K562 (cell line): Measurements from ENCODE around the gene LY6G6C. TPM values are rescaled to one million over a fixed set of nuclear protein-coding genes. Genes with fewer than 3 reads are reported as not detected.

Source experiments
- ATAC-seq: fragments of 200-7000 bp; cut with Tn5 transposase; 3 replicates; pipeline ENCODE4 v1.9.1; 2020; ENCODE audit warnings: moderate library complexity
- BruUV-seq: library from RNA; stranded (reverse); fragments of 400-500 nt; replicated peaks from 2 replicates; lab custom pipeline; 2021; lab: Mats Ljungman, UMichigan
- CTCF ChIA-PET: fragments of 300-600 bp; formaldehyde crosslinking; extraction: SDS; loops from one replicate; lab custom pipeline; 2021; ENCODE audit warnings: low intra/inter-chr PET ratio; lab: Yijun Ruan, JAX
- POLR2A ChIA-PET: fragments of 300-600, 350-650 bp; sonication (Branson Sonifier 250); formaldehyde crosslinking; extraction: SDS; loops from one replicate; lab custom pipeline; 2021; ENCODE audit warnings: antibody characterized with exemption, inconsistent platforms; lab: Yijun Ruan, JAX
- DNase-seq, 4 experiments: peaks; one replicate each; pipeline versions ENCODE4 v3.0.0 to v3.0.0-alpha.2; 2011 to 2018; ENCODE audit warnings: low spot score in 3 of 4, mixed read lengths in 3 of 4; ENCODE audit errors: extremely low read depth in 1 of 4
- FAIRE-seq: peaks from 2 replicates; lab custom pipeline; 2011; peaks lifted over from hg19 to GRCh38; lab: Jason Lieb, UNC
- H2AFZ ChIP-seq: 2 replicates; pipeline ENCODE4 v1.6.0; 2011; ENCODE audit warnings: low read depth, low read length, control low read depth, inconsistent platforms
- H3K27ac ChIP-seq: fragments of 200-600 bp; 3 replicates; pipeline ENCODE4 v1.8.0; 2011; ENCODE audit warnings: low read depth, mild to moderate bottlenecking, control low read depth, inconsistent platforms, low read length, moderate library complexity, mixed read lengths; ENCODE audit errors: extremely low read depth
- H3K27me3 ChIP-seq, 2 experiments: fragments of 300-600 bp in 1 of 2; 2 replicates in 1 of 2; 3 replicates in 1 of 2; pipeline versions ENCODE4 v1.6.0 to v1.8.0; 2011; ENCODE audit warnings: inconsistent platforms in 2 of 2, low read length in 2 of 2, mild to moderate bottlenecking in 1 of 2, mixed read lengths in 1 of 2, moderate library complexity in 1 of 2; ENCODE audit not compliant: control insufficient read depth in 2 of 2, insufficient read depth in 2 of 2
- H3K36me3 ChIP-seq: fragments of 300-600 bp; 3 replicates; pipeline ENCODE4 v1.8.0; 2011; ENCODE audit warnings: mild to moderate bottlenecking, low read length, inconsistent platforms; ENCODE audit not compliant: control insufficient read depth, insufficient read depth
- H3K4me1 ChIP-seq, 2 experiments: fragments of 200-600 bp in 1 of 2; replicated peaks in 1 of 2; 2 replicates in 1 of 2; 3 replicates in 1 of 2; pipeline versions ENCODE4 v1.5.1 to v1.8.0; 2011; ENCODE audit warnings: inconsistent platforms in 2 of 2, low read length in 2 of 2, mild to moderate bottlenecking in 1 of 2, mixed read lengths in 1 of 2, moderate library complexity in 1 of 2; ENCODE audit not compliant: control insufficient read depth in 2 of 2, insufficient read depth in 2 of 2
- H3K4me2 ChIP-seq: 2 replicates; pipeline ENCODE4 v1.6.1; 2011; ENCODE audit warnings: low read length, control low read depth, inconsistent platforms, mixed read lengths; ENCODE audit not compliant: insufficient read depth
- H3K4me3 ChIP-seq: fragments of 200-600 bp; sonication (generic), shearing (Covaris generic); 2 replicates; pipeline ENCODE4 v1.5.1; 2016; ENCODE audit warnings: control low read depth, inconsistent platforms
- H3K79me2 ChIP-seq: fragments of 200-600 bp; 3 replicates; pipeline ENCODE4 v1.8.0; 2011; ENCODE audit warnings: low read length, inconsistent platforms; ENCODE audit not compliant: control insufficient read depth, insufficient read depth
- H3K9ac ChIP-seq, 2 experiments: 2 replicates each; pipeline versions ENCODE4 v1.6.0 to v1.6.1; 2011; ENCODE audit warnings: low read depth in 2 of 2, low read length in 2 of 2, control low read depth in 1 of 2, inconsistent platforms in 1 of 2, mild to moderate bottlenecking in 1 of 2, mixed read lengths in 1 of 2; ENCODE audit not compliant: insufficient read depth in 1 of 2
- H3K9me1 ChIP-seq: one replicate; pipeline ENCODE4 v1.6.0; 2011; ENCODE audit warnings: inconsistent platforms, mild to moderate bottlenecking, low read length, moderate library complexity; ENCODE audit not compliant: control insufficient read depth, insufficient read depth
- H3K9me3 ChIP-seq: replicated peaks from 2 replicates; pipeline ENCODE4 v1.5.1; 2011; ENCODE audit warnings: low read depth, low read length, inconsistent platforms; ENCODE audit not compliant: control insufficient read depth, insufficient read depth
- H4K20me1 ChIP-seq: replicated peaks from 2 replicates; pipeline ENCODE4 v1.6.1; 2011; ENCODE audit warnings: low read length, inconsistent platforms, mixed read lengths; ENCODE audit not compliant: control insufficient read depth, insufficient read depth
- KAT8 ChIP-seq: fragments of 450-650 bp; IDR thresholded peaks from 2 replicates; pipeline ENCODE4 v1.6.1; 2016; ENCODE audit warnings: low read depth, mild to moderate bottlenecking
- RBM22 ChIP-seq: fragments of 200-400 bp; formaldehyde crosslinking; IDR thresholded peaks from 2 replicates; pipeline ENCODE4 v1.6.1; 2018; ENCODE audit warnings: low read length, low read depth; ENCODE audit not compliant: poor library complexity, severe bottlenecking
- U2AF2 ChIP-seq: fragments of 200-400 bp; formaldehyde crosslinking; optimal IDR thresholded peaks from 2 replicates; pipeline ENCODE3; 2017; ENCODE audit warnings: low read depth, mild to moderate bottlenecking, low read length
- ZNF274 ChIP-seq: IDR thresholded peaks from 2 replicates; pipeline ENCODE4 v1.6.1; 2011; ENCODE audit warnings: low read depth, mild to moderate bottlenecking, low read length, moderate library complexity, borderline replicate concordance
- ZNF561 ChIP-seq: fragments of 450-650 bp; formaldehyde crosslinking; conservative IDR thresholded peaks from 2 replicates; pipeline ENCODE4 v1.4.0; 2020; ENCODE audit warnings: mild to moderate bottlenecking, moderate library complexity
- ZNF668 ChIP-seq: fragments of 250-450 bp; sonication (Bioruptor Pico); IDR thresholded peaks from 2 replicates; pipeline ENCODE4 v1.8.0; 2022; ENCODE audit warnings: mild to moderate bottlenecking, inconsistent platforms
- ZNF707 ChIP-seq: fragments of 250-450 bp; sonication (Bioruptor Pico); conservative IDR thresholded peaks from 2 replicates; pipeline ENCODE4 v1.8.0; 2022; ENCODE audit warnings: inconsistent platforms, mild to moderate bottlenecking, moderate library complexity
- WGBS: fragments of 100-300 bp; shearing (Covaris generic); methylation state at CpG from one replicate; pipeline ENCODE4 v1.1.6; 2016; ENCODE audit warnings: low coverage, mixed read lengths; ENCODE audit not compliant: insufficient coverage; ENCODE audit errors: missing lambda C conversion rate; 5-methylcytosine and 5-hydroxymethylcytosine counted together
- in situ Hi-C: fragments of 300-500 bp; cut with MboI; formaldehyde crosslinking; loops from 4 replicates; pipeline ENCODE4 v1.15.0; 2018; ENCODE audit warnings: inconsistent platforms, mixed read lengths
- intact Hi-C: fragments of 100-400 bp; cut with micrococcal nuclease; formaldehyde crosslinking; loops from 2 replicates; pipeline ENCODE4 v1.14.2; 2022
- polyA plus RNA-seq, 8 experiments: library from polyadenylated mRNA; depleted of rRNA in 4 of 8; stranded (reverse) in 5 of 8; unstranded in 3 of 8; fragments of >200 nt; fragmentation: Nextera tagmentation in 2 of 8; fragmentation: Illumina TruSeq in 1 of 8; extraction: Ambion mirVana in 2 of 8; extraction: Trizol in 1 of 8; gene quantifications; 2 replicates each; pipeline versions ENCODE4 v1.2.1 to v1.2.3, GENCODE V29; 2011 to 2014; ENCODE audit warnings: inconsistent platforms in 1 of 8, missing spikeins in 1 of 8
- total RNA-seq, 7 experiments: library from RNA; depleted of rRNA in 6 of 7; stranded (reverse); fragments of >200 nt in 6 of 7; fragmentation: Illumina TruSeq in 2 of 7; extraction: Trizol in 2 of 7; gene quantifications; 2 replicates each; pipeline versions ENCODE4 v1.2.1 to v1.2.3, GENCODE V29; 2011 to 2021; ENCODE audit warnings: low replicate concordance in 1 of 7
- TF ChIP-seq, protein P1 (sequence below): fragments of 250-450 bp; sonication (Bioruptor Pico); IDR thresholded peaks from 2 replicates; pipeline ENCODE4 v1.5.0; 2022; ENCODE audit warnings: mild to moderate bottlenecking
- TF ChIP-seq, protein P2 (sequence below): sonication (generic); formaldehyde crosslinking; IDR thresholded peaks from 2 replicates; pipeline ENCODE4 v1.8.0; 2022; ENCODE audit warnings: mild to moderate bottlenecking, missing genetic modification reagents
- TF ChIP-seq, protein P3 (sequence below): sonication (generic); formaldehyde crosslinking; IDR thresholded peaks from 2 replicates; pipeline ENCODE4 v1.8.0; 2023; ENCODE audit warnings: mild to moderate bottlenecking, missing genetic modification reagents

The LY6G6C gene
- total and polyA plus RNA-seq, 9 of the 15 experiments (the other 6 are each of a cell fraction or from before 2014, with no cell fraction given) = 0.06 to 0.20 TPM; not detected in 7

DNA sequence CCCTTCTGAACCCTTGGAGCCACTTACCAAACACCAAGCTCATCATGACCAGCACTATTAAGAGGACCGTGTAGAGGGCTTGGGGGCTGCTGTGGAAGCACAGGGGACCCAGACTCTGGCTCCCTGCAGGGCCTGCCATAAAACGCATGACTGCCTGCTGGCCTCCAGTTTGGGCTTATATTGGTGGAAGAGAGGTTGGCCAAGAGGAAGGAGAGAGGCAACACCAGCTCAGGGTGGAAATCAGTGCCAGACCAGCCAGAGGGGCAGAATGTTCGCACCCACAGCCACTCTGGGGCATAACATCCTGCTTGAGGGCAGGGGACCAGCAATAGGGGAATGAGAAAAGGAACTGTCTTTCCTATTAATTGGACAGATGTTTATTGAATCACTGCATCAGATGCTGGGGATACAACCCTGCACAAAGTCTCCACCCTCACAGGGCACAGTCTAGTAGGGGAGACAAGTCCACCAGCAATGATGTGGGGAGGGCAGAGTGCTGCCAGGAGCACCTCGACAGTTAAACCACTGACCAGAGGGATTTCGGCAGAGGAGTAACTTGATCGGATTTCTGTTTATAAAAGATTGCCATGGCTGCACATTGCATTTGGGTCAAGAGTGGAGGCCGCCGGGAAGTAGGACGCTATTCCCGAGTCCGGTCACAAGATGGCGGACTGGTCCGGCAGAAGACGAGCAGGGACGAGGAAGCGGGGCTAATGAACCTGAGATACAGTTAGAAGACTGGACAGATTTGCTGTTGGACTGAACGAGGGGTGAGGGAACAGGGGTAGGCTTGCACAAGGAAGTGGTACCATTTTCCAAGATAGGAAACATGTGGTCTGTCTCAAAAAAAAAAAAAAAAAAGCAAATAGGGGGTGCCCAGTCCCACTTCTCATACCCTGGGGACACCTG lies 41.1 kb downstream of the LY6G6C start, which contains the start of gene LY6G5C:
LY6G5C (minus strand) TSS at position 842 of the 909 bp plus-strand sequence; CDS start at position 148, 694 bp downstream.
- Histone ChIP-seq H3K79me2 (no peaks in the 10 kb centered on the region), H3K9me3 (no peaks in the 10 kb centered on the region), H3K36me3 (peaks cover 6% of the 10 kb centered on the region; the same call in 1 of the 3 replicates), H3K9me1 (no peaks in the 10 kb centered on the region), H3K4me3 (no peak within 1 kb of the TSS), H4K20me1 (no peaks in the 10 kb centered on the region), H3K4me1 (peaks cover 9 to 24% of the 10 kb centered on the region in 2 experiments), H3K27me3 (no peaks in the 10 kb centered on the region), H3K27ac (no peak within 1 kb of the TSS), H2AFZ (peak within 1 kb of the TSS; percentile 66), H3K9ac (peak within 1 kb of the TSS in 1 of 2 experiments; percentile 1; a peak in 1 of 4 replicates), H3K4me2 (peak within 1 kb of the TSS; percentile 22; the same call in 1 of the 2 replicates)
- CTCF ChIA-PET = interaction anchor here (0.5 to 3.0 kb wide), 14 partner anchors 38 to 1139 kb away, joined by 3 to 35 read pairs (median 4); partner anchors contain the start of genes DDAH2 and NEU1
- POLR2A ChIA-PET = interaction anchor here (0.8 to 3.6 kb wide), 7 partner anchors 9 to 147 kb away, joined by 3 to 30 read pairs (median 4); partner anchors contain the start of genes GPANK1, HSPA1B and VWA7
- WGBS = 9% methylated on average over 17 of the region's 17 CpGs
- peak; percentile 82 to 94 (median 88) for DNase-seq
- in situ Hi-C loops (no loop called here), intact Hi-C loops (loop anchor here (1.0 to 2.0 kb wide), 6 partner anchors 49 to 182 kb away; partner anchors contain the start of genes ATP6V1G2, DDAH2, NEU1 and NFKBIL1)
- no TSS peak for BruUV-seq
- FAIRE-seq = peak; percentile 93
- ATAC-seq = peak; percentile 88
- TF ChIP-seq, protein P1, sequence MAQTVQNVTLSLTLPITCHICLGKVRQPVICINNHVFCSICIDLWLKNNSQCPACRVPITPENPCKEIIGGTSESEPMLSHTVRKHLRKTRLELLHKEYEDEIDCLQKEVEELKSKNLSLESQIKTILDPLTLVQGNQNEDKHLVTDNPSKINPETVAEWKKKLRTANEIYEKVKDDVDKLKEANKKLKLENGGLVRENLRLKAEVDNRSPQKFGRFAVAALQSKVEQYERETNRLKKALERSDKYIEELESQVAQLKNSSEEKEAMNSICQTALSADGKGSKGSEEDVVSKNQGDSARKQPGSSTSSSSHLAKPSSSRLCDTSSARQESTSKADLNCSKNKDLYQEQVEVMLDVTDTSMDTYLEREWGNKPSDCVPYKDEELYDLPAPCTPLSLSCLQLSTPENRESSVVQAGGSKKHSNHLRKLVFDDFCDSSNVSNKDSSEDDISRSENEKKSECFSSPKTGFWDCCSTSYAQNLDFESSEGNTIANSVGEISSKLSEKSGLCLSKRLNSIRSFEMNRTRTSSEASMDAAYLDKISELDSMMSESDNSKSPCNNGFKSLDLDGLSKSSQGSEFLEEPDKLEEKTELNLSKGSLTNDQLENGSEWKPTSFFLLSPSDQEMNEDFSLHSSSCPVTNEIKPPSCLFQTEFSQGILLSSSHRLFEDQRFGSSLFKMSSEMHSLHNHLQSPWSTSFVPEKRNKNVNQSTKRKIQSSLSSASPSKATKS = no peak
- TF ChIP-seq ZNF668 (CRISPR knock-in tag) (no peak), ZNF274 (no peak), ZNF561 (CRISPR knock-in tag) (no peak), KAT8 (no peak), RBM22 (no peak), U2AF2 (no peak), ZNF707 (no peak)
- TF ChIP-seq, protein P2, sequence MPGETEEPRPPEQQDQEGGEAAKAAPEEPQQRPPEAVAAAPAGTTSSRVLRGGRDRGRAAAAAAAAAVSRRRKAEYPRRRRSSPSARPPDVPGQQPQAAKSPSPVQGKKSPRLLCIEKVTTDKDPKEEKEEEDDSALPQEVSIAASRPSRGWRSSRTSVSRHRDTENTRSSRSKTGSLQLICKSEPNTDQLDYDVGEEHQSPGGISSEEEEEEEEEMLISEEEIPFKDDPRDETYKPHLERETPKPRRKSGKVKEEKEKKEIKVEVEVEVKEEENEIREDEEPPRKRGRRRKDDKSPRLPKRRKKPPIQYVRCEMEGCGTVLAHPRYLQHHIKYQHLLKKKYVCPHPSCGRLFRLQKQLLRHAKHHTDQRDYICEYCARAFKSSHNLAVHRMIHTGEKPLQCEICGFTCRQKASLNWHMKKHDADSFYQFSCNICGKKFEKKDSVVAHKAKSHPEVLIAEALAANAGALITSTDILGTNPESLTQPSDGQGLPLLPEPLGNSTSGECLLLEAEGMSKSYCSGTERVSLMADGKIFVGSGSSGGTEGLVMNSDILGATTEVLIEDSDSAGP (CRISPR knock-in tag) = no peak
- TF ChIP-seq, protein P3, sequence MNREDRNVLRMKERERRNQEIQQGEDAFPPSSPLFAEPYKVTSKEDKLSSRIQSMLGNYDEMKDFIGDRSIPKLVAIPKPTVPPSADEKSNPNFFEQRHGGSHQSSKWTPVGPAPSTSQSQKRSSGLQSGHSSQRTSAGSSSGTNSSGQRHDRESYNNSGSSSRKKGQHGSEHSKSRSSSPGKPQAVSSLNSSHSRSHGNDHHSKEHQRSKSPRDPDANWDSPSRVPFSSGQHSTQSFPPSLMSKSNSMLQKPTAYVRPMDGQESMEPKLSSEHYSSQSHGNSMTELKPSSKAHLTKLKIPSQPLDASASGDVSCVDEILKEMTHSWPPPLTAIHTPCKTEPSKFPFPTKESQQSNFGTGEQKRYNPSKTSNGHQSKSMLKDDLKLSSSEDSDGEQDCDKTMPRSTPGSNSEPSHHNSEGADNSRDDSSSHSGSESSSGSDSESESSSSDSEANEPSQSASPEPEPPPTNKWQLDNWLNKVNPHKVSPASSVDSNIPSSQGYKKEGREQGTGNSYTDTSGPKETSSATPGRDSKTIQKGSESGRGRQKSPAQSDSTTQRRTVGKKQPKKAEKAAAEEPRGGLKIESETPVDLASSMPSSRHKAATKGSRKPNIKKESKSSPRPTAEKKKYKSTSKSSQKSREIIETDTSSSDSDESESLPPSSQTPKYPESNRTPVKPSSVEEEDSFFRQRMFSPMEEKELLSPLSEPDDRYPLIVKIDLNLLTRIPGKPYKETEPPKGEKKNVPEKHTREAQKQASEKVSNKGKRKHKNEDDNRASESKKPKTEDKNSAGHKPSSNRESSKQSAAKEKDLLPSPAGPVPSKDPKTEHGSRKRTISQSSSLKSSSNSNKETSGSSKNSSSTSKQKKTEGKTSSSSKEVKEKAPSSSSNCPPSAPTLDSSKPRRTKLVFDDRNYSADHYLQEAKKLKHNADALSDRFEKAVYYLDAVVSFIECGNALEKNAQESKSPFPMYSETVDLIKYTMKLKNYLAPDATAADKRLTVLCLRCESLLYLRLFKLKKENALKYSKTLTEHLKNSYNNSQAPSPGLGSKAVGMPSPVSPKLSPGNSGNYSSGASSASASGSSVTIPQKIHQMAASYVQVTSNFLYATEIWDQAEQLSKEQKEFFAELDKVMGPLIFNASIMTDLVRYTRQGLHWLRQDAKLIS (CRISPR knock-in tag) = no peak
